Right cardiac atrium (tissue), 5 donors: ENCODE measurements around the gene TSPOAP1. TPM values are rescaled to one million over a fixed set of nuclear protein-coding genes. Genes with fewer than 3 reads are reported as not detected.

ENCODE experiments used
- ATAC-seq, 2 donors: fragments of 200-7000 bp; cut with Tn5 transposase; one replicate each; pipeline versions ENCODE4 v1.8.0 to v1.9.1; 2020; ENCODE audit warnings: moderate library complexity in 2 of 2, mild to moderate bottlenecking in 1 of 2
- DNase-seq, 3 donors: peaks; one replicate each; pipeline ENCODE4 v3.0.0-alpha.2; 2020
- H3K27ac ChIP-seq: one replicate; pipeline ENCODE4 v1.5.1; 2013; ENCODE audit warnings: mild to moderate bottlenecking, low read length, control low read depth, moderate library complexity
- H3K27me3 ChIP-seq: one replicate; pipeline ENCODE4 v1.6.1; 2013; ENCODE audit not compliant: control insufficient read depth, insufficient read depth
- H3K4me1 ChIP-seq: one replicate; pipeline ENCODE4 v1.6.1; 2013; ENCODE audit warnings: low read length; ENCODE audit not compliant: control insufficient read depth, insufficient read depth
- H3K4me3 ChIP-seq: one replicate; pipeline ENCODE4 v1.5.1; 2013; ENCODE audit warnings: low read length, control low read depth
- H3K9me3 ChIP-seq: one replicate; pipeline ENCODE4 v1.6.1; 2013; ENCODE audit warnings: low read length; ENCODE audit not compliant: control insufficient read depth
- WGBS: extraction: QIAGEN DNeasy Blood & Tissue Kit; methylation state at CpG from one replicate; pipeline ENCODE4 v1.1.7; 2013; 5-methylcytosine and 5-hydroxymethylcytosine counted together
- intact Hi-C, 4 donors: fragments of 100-400 bp; cut with DNase I; formaldehyde crosslinking; loops; one replicate each; pipeline versions ENCODE4 v1.11.0 to v1.14.0; 2022 to 2023
- polyA plus RNA-seq: library from polyadenylated mRNA; stranded (reverse); fragments of 200-250 nt; gene quantifications from one replicate; pipeline ENCODE4 v1.2.3, GENCODE V29; 2013
- total RNA-seq, 4 donors: library from RNA; stranded (reverse); fragmentation: NEBNext Ultra II Directional; extraction: Animal tissue kit (Norgen Biotek cat#: 25700); gene quantifications; one replicate each; pipeline ENCODE4 v1.2.1, GENCODE V29; 2021
- donor health status: healthy with polysubstance abuse.
- donor health status: DM: no; HTN: yes; CAD: no.
- donor health status: DM: no; HTN: no; CAD: no.
- donor health status: DM: no; HTN: yes; CAD: no; lungs with severe emphysema.
- donor health status: DM: yes; HTN: yes; CAD: no.

The TSPOAP1 gene
- total and polyA plus RNA-seq, 5 donors = 7.0 to 21.5 (median 17.2) TPM

GRCh38 chr17:58276423-58276822, 52.2 kb downstream of the TSPOAP1 start:
- intact Hi-C loops = no loop called here
- ATAC-seq = no peak
- H3K27ac ChIP-seq = no peak overlapping the region
- 44% methylated on average over 2 of the region's 2 CpGs for WGBS
- no peak for DNase-seq
- no peaks in the 10 kb centered on the region for H3K27me3 ChIP-seq
- H3K9me3 ChIP-seq = no peaks in the 10 kb centered on the region
- H3K4me1 ChIP-seq = no peaks in the 10 kb centered on the region
- H3K4me3 ChIP-seq = no peak overlapping the region

GRCh38 chr17:58275417-58275816, 53.2 kb downstream of the TSPOAP1 start:
- 86% methylated on average over 10 of the region's 10 CpGs for WGBS
- H3K4me1 ChIP-seq = no peaks in the 10 kb centered on the region
- ATAC-seq = no peak

GRCh38 chr17:58273453-58274104, 55.0 kb downstream of the TSPOAP1 start:
- no peak for DNase-seq
- WGBS = 73% methylated on average over 15 of the region's 15 CpGs
- no peaks in the 10 kb centered on the region for H3K4me1 ChIP-seq
- H3K4me3 ChIP-seq = no peak overlapping the region
- no peak for ATAC-seq
- H3K9me3 ChIP-seq = no peaks in the 10 kb centered on the region
- no peak overlapping the region for H3K27ac ChIP-seq
- no peaks in the 10 kb centered on the region for H3K27me3 ChIP-seq
- intact Hi-C loops = no loop called here

More at GRCh38 chr17:58275417-58275816, 53.2 kb downstream of the TSPOAP1 start:
- no peak for DNase-seq
- intact Hi-C loops = no loop called here
- no peak overlapping the region for H3K4me3 ChIP-seq
- H3K27ac ChIP-seq = no peak overlapping the region
- H3K27me3 ChIP-seq = no peaks in the 10 kb centered on the region
- H3K9me3 ChIP-seq = no peaks in the 10 kb centered on the region

GRCh38 chr17:58272367-58273280, 56.0 kb downstream of the TSPOAP1 start:
- Histone ChIP-seq H3K4me1 (no peaks in the 10 kb centered on the region), H3K4me3 (no peak overlapping the region), H3K27ac (no peak overlapping the region), H3K9me3 (no peaks in the 10 kb centered on the region), H3K27me3 (no peaks in the 10 kb centered on the region)
- 75% methylated on average over 12 of the region's 12 CpGs for WGBS
- intact Hi-C loops = no loop called here
- ATAC-seq = no peak
- DNase-seq = no peak

- DNase-seq = no peak
- ATAC-seq = no peak
- Histone ChIP-seq H3K4me3 (no peak overlapping the region), H3K27ac (no peak overlapping the region), H3K27me3 (no peaks in the 10 kb centered on the region), H3K9me3 (no peaks in the 10 kb centered on the region), H3K4me1 (no peaks in the 10 kb centered on the region)
- intact Hi-C loops = no loop called here
- WGBS = 88% methylated on average over 21 of the region's 21 CpGs
Observed at GRCh38 chr17:58271216-58271931, 57.2 kb downstream of the TSPOAP1 start.

GRCh38 chr17:58270476-58271215, 57.9 kb downstream of the TSPOAP1 start:
- H3K27ac ChIP-seq = no peak overlapping the region
- no peaks in the 10 kb centered on the region for H3K4me1 ChIP-seq
- intact Hi-C loops = no loop called here
- no peak overlapping the region for H3K4me3 ChIP-seq
- no peak for DNase-seq
- 77% methylated on average over 15 of the region's 15 CpGs for WGBS
- H3K9me3 ChIP-seq = no peaks in the 10 kb centered on the region
- no peaks in the 10 kb centered on the region for H3K27me3 ChIP-seq
- no peak for ATAC-seq

- 74% methylated on average over 9 of the region's 9 CpGs for WGBS
- ATAC-seq (no peak), DNase-seq (no peak)
- H3K4me3 ChIP-seq = no peak overlapping the region
- no peaks in the 10 kb centered on the region for H3K4me1 ChIP-seq
- H3K9me3 ChIP-seq = no peaks in the 10 kb centered on the region
- H3K27me3 ChIP-seq = no peaks in the 10 kb centered on the region
- intact Hi-C loops = no loop called here
- no peak overlapping the region for H3K27ac ChIP-seq
Observed at GRCh38 chr17:58269557-58270291, 58.9 kb downstream of the TSPOAP1 start.

GRCh38 chr17:58268774-58269556, 59.6 kb downstream of the TSPOAP1 start:
- H3K4me1 ChIP-seq = no peaks in the 10 kb centered on the region
- ATAC-seq (no peak), DNase-seq (no peak)
- H3K9me3 ChIP-seq = no peaks in the 10 kb centered on the region
- H3K27ac ChIP-seq = no peak overlapping the region
- intact Hi-C loops = no loop called here
- WGBS = 65% methylated on average over 6 of the region's 6 CpGs
- no peak overlapping the region for H3K4me3 ChIP-seq
- H3K27me3 ChIP-seq = no peaks in the 10 kb centered on the region

- H3K4me1 ChIP-seq = no peaks in the 10 kb centered on the region
- no peaks in the 10 kb centered on the region for H3K9me3 ChIP-seq
- DNase-seq (no peak), ATAC-seq (no peak)
- H3K4me3 ChIP-seq = no peak overlapping the region
- WGBS = 81% methylated on average over 12 of the region's 12 CpGs
- no peaks in the 10 kb centered on the region for H3K27me3 ChIP-seq
- H3K27ac ChIP-seq = no peak overlapping the region
- intact Hi-C loops = no loop called here
Observed at GRCh38 chr17:58268326-58268725, 60.3 kb downstream of the TSPOAP1 start.
